GM06990 (cell line): Measurements from ENCODE around the gene CARD11.

Source experiments
- DNase-seq: peaks from one replicate; pipeline ENCODE4 v3.0.0-alpha.2; 2011; ENCODE audit not compliant: insufficient read length; ENCODE audit errors: extremely low read depth
- H3K27me3 ChIP-seq: replicated peaks from 2 replicates; pipeline ENCODE4 v1.6.0; 2011; ENCODE audit warnings: low read length; ENCODE audit not compliant: control insufficient read depth, insufficient read depth
- H3K36me3 ChIP-seq: 2 replicates; pipeline ENCODE4 v1.5.1; 2011; ENCODE audit warnings: low read length; ENCODE audit not compliant: control insufficient read depth, insufficient read depth
- H3K4me3 ChIP-seq: replicated peaks from 2 replicates; pipeline ENCODE4 v1.5.1; 2011; ENCODE audit warnings: low read depth, mild to moderate bottlenecking, control low read depth, low read length
- CTCF ChIP-seq: IDR thresholded peaks from 2 replicates; pipeline ENCODE4 v1.5.1; 2011; ENCODE audit warnings: low read length, control low read depth, mild to moderate bottlenecking, inconsistent platforms; ENCODE audit not compliant: insufficient read depth, poor library complexity, severe bottlenecking

The CARD11 gene

GRCh38 chr7:2882111-2882510, 161.6 kb downstream of the CARD11 start:
- no peak for TF ChIP-seq CTCF
- no peak for DNase-seq
- Histone ChIP-seq H3K36me3 (no peaks in the 10 kb centered on the region), H3K27me3 (no peaks in the 10 kb centered on the region), H3K4me3 (no peak overlapping the region)

- Histone ChIP-seq H3K36me3 (no peaks in the 10 kb centered on the region), H3K4me3 (no peak overlapping the region), H3K27me3 (no peaks in the 10 kb centered on the region)
- TF ChIP-seq CTCF: no peak
- DNase-seq: no peak
These were observed 162.7 kb downstream of the CARD11 start for GRCh38 chr7:2880874-2881533.

- no peak for TF ChIP-seq CTCF
- Histone ChIP-seq H3K36me3 (no peaks in the 10 kb centered on the region), H3K4me3 (no peak overlapping the region), H3K27me3 (no peaks in the 10 kb centered on the region)
- no peak for DNase-seq
These were observed 163.6 kb downstream of the CARD11 start for GRCh38 chr7:2880051-2880450.

GRCh38 chr7:2879354-2879753, 164.3 kb downstream of the CARD11 start:
- TF ChIP-seq CTCF: no peak
- Histone ChIP-seq H3K27me3 (no peaks in the 10 kb centered on the region), H3K4me3 (no peak overlapping the region), H3K36me3 (no peaks in the 10 kb centered on the region)
- DNase-seq: no peak

- Histone ChIP-seq H3K27me3 (no peaks in the 10 kb centered on the region), H3K36me3 (no peaks in the 10 kb centered on the region), H3K4me3 (no peak overlapping the region)
- no peak for DNase-seq
- no peak for TF ChIP-seq CTCF
These were observed 165.4 kb downstream of the CARD11 start for GRCh38 chr7:2878306-2878705.
